ENCODE measurements around the gene OPCML.

Gene OPCML

GRCh38 chr11:132983641-132983978 is 548.7 kb downstream of the OPCML start:
- no peak for DNase-seq (ENCODE audit: low read depth in 2 of 2)

DNA sequence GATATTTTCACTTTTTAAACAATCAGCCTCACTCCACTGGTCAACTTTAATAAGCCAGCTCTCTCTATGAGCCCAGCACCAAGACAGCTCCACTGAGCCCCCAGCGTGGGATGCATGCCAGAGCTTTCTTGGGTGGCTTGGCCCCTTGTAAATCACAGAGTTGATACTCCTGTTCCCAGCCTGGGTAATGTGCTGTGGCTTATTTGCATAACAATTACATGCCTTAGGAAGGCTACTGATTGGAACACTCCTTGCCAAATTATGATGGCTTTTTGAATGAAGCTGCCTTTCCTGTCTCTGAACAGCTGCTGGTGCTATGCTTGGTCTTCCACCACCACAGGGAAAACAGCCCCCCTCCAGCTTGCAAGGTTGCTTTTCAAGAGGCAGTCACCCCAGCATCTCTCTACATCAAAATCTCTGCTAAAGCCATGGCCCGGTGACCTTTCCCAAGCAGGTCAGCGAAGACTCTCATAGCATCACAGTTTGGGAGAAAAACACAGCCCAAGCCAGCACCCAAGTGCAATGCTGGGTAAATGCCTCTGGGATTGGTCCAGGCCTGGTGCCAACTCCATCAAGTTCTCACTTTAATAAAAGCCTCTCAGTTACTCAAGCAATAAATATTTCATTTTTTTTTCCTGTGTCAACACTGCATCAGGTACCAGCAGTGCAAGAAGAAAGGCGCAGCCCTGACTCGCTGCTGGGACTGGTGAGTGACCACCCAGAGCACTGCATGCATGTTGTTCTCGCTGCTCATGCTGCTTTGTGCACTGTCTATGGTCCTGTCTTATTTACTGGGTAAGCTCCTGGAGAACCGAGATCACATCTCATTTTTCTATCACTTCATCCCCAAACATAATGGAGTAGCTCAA is 549.3 kb downstream of the OPCML start:
- no peak for DNase-seq (ENCODE audit: low read depth in 2 of 2)

GRCh38 chr11:132981131-132981956 is 551.0 kb downstream of the OPCML start:
- no peak for DNase-seq (ENCODE audit: low read depth in 2 of 2)

DNA sequence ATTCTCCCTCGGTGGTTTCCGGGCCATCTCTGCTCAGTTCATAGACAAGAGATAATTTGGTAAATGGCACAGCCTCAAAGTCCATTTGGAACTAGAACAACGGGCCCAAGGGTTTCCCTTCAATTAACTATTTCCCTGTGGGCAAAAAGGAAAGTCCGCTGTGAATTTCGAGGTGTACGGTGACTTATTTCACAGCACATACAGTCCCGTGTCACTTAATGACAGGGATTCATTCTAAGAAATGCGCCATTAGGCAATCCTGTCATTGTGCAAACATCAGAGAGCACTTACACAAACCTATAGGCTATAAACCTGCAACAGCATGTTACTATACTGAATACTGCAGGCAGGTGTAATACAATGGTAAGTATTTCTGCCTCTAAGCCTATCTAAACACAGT is 551.6 kb downstream of the OPCML start:
- no peak for DNase-seq (ENCODE audit: low read depth in 2 of 2)

DNA sequence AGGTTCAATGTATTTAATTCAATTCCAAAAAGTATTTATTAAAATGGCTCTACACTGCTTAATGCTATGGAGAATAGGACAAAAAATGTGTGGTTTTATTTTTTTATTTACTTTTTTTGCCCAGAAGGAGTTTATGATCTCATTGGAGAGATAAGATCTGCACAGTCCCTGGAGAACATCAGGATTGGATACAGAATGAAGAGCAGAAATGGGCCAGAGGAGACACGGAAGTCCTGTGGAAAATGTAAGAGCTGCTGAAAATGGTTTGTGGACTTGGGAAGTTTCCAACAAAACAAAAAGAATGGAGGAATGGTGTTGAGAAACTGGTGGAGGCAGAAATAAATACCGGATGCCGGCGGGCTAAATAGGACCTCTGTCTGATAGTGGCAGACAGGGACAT is 554.6 kb downstream of the OPCML start:
- DNase-seq (ENCODE audit: low read depth in 2 of 2), result no peak

- no peak for DNase-seq (ENCODE audit: low read depth in 2 of 2)
These were observed 555.1 kb downstream of the OPCML start for GRCh38 chr11:132977241-132977640.

DNA sequence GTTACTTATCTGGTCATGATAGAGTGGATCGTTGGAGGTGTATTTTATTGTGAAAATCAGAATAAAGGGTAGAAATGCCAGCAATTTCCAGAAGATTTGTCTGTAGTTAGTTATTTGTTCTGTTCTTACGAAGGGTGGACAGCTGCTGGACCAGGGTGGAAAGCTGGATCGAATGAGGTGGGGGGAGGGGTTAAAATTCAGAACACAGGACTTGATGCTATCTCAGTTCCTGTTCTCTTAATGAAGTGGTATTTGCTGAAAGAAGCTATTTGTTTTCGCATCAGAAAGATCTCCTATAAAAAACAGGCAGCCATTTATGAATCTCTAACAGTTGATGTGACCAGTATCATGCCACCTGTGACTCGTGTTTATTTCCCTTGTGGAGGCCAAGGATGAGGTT is 556.2 kb downstream of the OPCML start:
- no peak for DNase-seq (ENCODE audit: low read depth in 2 of 2)

GRCh38 chr11:132973686-132974085 is 558.6 kb downstream of the OPCML start:
- no peak for DNase-seq (ENCODE audit: low read depth in 2 of 2)

GRCh38 chr11:132972565-132972964 is 559.7 kb downstream of the OPCML start:
- DNase-seq (ENCODE audit: low read depth in 2 of 2), result no peak

- DNase-seq (ENCODE audit: low read depth in 2 of 2), result no peak
These were observed 561.0 kb downstream of the OPCML start for GRCh38 chr11:132971351-132971750.

GRCh38 chr11:132969892-132970291 is 562.4 kb downstream of the OPCML start:
- DNase-seq (ENCODE audit: low read depth in 2 of 2), result no peak

GRCh38 chr11:132962041-132962440 is 570.3 kb downstream of the OPCML start:
- no peak for DNase-seq (ENCODE audit: low read depth in 2 of 2)

DNA sequence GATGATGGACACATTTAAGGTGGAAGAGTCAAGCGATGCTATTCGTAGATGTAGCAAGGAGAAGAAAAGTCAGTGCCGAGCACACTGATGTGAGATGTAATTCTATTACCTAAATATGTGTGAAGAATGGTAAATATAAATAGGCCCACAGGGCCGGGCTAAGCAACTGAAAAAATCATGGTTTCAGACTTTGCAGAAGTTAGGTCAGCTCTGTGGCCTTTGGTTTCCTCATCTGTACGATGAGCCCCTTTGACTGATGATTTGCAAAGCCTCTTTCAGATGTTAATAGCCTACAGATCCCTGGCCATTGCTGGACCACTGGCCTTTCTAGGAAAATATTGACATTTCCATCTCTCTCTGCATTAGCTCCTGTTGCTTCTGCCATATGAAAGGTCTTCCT is 570.8 kb downstream of the OPCML start:
- no peak for DNase-seq (ENCODE audit: low read depth in 2 of 2)

GRCh38 chr11:132960273-132961078 is 571.8 kb downstream of the OPCML start:
- no peak for DNase-seq (ENCODE audit: low read depth in 2 of 2)

- DNase-seq (ENCODE audit: low read depth in 2 of 2), result no peak
These were observed 572.6 kb downstream of the OPCML start for GRCh38 chr11:132959693-132960092.

GRCh38 chr11:132957881-132958280 is 574.4 kb downstream of the OPCML start:
- no peak for DNase-seq (ENCODE audit: low read depth in 2 of 2)

GRCh38 chr11:132948252-132948651 is 584.0 kb downstream of the OPCML start:
- no peak for DNase-seq (ENCODE audit: low read depth in 2 of 2)

GRCh38 chr11:132944569-132944944 is 587.7 kb downstream of the OPCML start:
- DNase-seq (ENCODE audit: low read depth in 2 of 2), result no peak

DNA sequence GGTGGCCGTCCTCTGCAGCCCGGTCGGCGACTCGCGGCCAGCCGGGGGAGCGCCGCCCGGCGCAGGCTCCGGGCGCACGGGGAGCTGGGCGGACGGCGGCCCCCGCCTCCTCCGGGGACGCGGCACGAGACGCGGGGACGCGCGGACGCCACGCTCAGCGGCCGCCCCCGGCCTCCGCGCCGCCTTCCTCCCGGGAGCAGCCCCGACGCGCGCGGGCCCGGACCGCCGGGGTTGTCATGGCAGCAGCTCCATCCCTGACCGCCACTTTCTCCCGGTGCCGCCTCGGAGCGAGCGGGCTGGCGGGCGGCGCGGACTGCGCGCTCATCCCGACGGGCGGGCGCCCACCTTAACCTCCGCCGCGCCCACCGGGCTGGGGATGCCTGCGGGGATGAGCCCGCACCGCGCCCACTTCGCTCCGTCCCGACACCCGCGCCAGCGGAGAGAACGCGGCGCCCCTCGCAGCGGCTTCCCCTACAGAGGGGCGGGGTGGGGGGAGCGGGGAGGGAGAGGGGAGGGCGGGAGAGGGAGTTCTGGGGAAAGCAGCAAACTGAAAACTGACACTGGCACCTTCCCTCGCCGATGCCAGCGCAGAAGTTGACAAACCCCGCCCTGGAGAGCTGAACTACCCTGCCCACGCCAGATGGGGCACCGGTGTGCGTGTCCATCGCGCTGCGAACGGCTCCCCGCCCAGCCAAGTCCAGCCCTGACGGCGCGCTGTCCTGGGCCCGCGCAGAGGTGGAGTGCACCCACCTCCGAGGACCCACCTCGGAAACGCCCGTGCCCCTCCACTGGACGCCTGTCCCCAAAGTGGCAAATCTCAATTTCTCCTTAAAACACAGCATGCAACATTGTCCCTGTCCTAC is 588.4 kb downstream of the OPCML start:
- DNase-seq (ENCODE audit: low read depth in 2 of 2), result no peak

DNA sequence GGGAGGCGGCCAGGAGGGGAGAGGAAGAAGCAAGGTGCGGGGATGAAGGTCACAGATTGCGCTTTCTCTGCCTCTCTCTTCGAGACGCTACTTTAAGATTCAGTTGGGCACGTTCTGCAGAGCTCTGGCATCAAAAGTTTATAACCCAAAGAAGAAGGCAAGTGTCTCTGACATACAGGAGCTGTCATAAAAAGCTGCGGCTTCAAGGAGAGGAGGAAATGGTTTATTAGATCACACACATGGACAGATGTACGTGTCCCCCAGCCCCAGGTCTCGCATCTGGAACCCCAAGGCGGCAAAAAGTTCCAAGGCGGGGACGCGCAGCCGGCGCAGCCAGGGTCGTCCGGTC is 589.0 kb downstream of the OPCML start:
- DNase-seq (ENCODE audit: low read depth in 2 of 2), result no peak

- DNase-seq (ENCODE audit: low read depth in 2 of 2), result no peak
These were observed 589.5 kb downstream of the OPCML start for GRCh38 chr11:132942611-132943356.

All from stimulated activated CD4-positive, alpha-beta T cell treated with anti-CD3 and anti-CD28 coated beads, Interleukin-4, amount 100 ng/mL, for 48 hours (primary cell).